IPS DF 6.9 (cell line): ENCODE results near the gene PDE6H.

Experiments
- DNase-seq: peaks from one replicate; pipeline ENCODE4 v3.0.0-alpha.2; 2013; ENCODE audit warnings: low read depth, low spot score
- H3K27ac ChIP-seq: one replicate; pipeline ENCODE4 v1.5.1; 2013; ENCODE audit warnings: low read length, control low read depth
- H3K27me3 ChIP-seq: 2 replicates; pipeline ENCODE4 v1.6.1; 2013; ENCODE audit warnings: mild to moderate bottlenecking, low read length; ENCODE audit not compliant: control insufficient read depth, insufficient read depth
- H3K36me3 ChIP-seq: 2 replicates; pipeline ENCODE4 v1.6.1; 2013; ENCODE audit warnings: low read length; ENCODE audit not compliant: control insufficient read depth, insufficient read depth
- H3K4me1 ChIP-seq: 2 replicates; pipeline ENCODE4 v1.6.1; 2013; ENCODE audit warnings: low read length; ENCODE audit not compliant: control insufficient read depth, insufficient read depth
- H3K4me3 ChIP-seq: 2 replicates; pipeline ENCODE4 v1.5.1; 2013; ENCODE audit warnings: mild to moderate bottlenecking, low read length
- H3K9me3 ChIP-seq: 2 replicates; pipeline ENCODE4 v1.6.1; 2013; ENCODE audit warnings: low read length, inconsistent platforms; ENCODE audit not compliant: control insufficient read depth, insufficient read depth
- WGBS: extraction: QIAGEN DNeasy Blood & Tissue Kit; methylation state at CpG from one replicate; pipeline ENCODE4 v1.1.7; 2013; ENCODE audit warnings: mixed read lengths, missing lambda C conversion rate; ENCODE audit not compliant: insufficient read length, insufficient coverage; 5-methylcytosine and 5-hydroxymethylcytosine counted together

PDE6H gene

DNA sequence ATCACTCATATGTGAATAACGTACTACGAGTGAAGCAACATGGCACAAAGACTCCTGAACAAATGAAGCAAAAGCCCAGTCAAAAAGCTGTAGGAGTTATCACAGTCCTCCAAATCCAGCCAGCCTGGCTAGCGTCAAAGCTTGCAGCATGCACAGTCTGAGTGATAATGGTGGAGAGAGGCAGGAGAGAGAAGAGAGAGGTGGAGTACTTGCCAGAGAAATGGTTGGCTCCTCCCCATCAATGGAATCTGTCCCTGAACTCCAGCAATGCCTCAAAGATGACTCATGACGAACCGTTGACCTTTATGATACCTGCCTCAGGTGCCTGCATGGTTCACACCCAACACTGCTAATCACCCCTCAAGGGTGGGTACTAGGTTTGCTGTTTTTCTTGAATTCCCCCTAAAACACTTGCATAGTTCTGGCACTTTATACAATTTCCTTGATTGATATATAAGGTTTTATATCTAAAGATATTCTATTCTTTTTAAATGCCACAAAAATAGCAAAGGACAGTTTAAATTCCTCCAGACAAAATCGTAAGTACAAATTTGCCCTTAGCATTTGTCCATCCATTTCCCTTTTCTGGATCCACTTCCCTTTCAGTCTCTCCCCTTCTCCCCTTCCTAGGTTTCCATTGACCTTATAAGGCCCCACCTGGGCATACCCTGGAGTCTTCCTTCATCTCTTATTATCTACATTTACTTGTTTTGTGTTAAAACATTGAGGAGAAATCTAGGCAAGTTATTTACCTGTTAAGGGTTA, 21.7 kb upstream of the PDE6H start:
- Histone ChIP-seq H3K36me3 (no peaks in the 10 kb centered on the region), H3K4me3 (no peak overlapping the region), H3K27me3 (no peaks in the 10 kb centered on the region), H3K27ac (no peak overlapping the region), H3K4me1 (no peaks in the 10 kb centered on the region), H3K9me3 (no peaks in the 10 kb centered on the region)
- DNase-seq: no peak
- no CpG with 5 or more reads among the region's 6 CpGs for WGBS

- no CpG with 5 or more reads among the region's 1 CpG for WGBS
- H3K27ac ChIP-seq: no peak overlapping the region
These were observed 21.0 kb upstream of the PDE6H start for GRCh38 chr12:14951851-14952250.

DNA sequence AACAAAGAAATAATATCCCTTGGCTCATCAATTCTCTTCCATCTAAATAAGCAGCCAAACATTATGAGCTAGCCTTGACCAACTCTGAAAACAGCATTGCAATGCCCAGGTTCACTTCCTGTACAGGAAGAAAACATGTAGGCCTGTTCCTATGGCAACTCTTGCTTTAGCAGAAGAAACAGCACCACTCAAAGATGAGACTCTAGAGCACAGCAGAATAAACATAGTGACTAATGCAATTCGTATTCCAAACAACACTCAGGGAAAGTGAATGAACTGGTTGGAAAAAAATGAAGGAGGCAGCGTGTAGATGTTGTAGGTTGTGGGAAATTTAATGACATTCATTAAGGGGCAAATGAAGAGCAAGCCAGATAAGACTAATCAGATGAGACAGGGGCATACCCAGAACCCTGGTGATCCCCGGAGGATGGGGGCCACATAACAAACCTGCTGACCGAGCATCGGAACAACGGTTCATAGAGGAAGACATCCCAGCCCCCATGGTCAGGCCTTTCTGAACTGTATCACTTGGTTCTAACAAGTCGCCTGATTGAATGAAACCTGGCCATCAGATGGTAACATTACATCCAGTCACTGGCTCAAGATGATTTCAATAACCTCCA, 20.4 kb upstream of the PDE6H start:
- WGBS: no CpG with 5 or more reads among the region's 7 CpGs
- no peak for DNase-seq
- Histone ChIP-seq H3K9me3 (no peaks in the 10 kb centered on the region), H3K4me3 (no peak overlapping the region), H3K4me1 (no peaks in the 10 kb centered on the region), H3K36me3 (no peaks in the 10 kb centered on the region), H3K27ac (no peak overlapping the region), H3K27me3 (no peaks in the 10 kb centered on the region)

More at GRCh38 chr12:14951851-14952250, 21.0 kb upstream of the PDE6H start:
- no peaks in the 10 kb centered on the region for H3K4me1 ChIP-seq
- no peaks in the 10 kb centered on the region for H3K9me3 ChIP-seq
- H3K36me3 ChIP-seq: no peaks in the 10 kb centered on the region
- H3K27me3 ChIP-seq: no peaks in the 10 kb centered on the region
- no peak for DNase-seq
- H3K4me3 ChIP-seq: no peak overlapping the region

- Histone ChIP-seq H3K36me3 (no peaks in the 10 kb centered on the region), H3K9me3 (no peaks in the 10 kb centered on the region), H3K4me1 (no peaks in the 10 kb centered on the region), H3K27me3 (no peaks in the 10 kb centered on the region), H3K4me3 (no peak overlapping the region), H3K27ac (no peak overlapping the region)
- DNase-seq: no peak
- whole genome bisulfite sequencing: no CpG with 5 or more reads among the region's 1 CpG
These were observed 19.1 kb upstream of the PDE6H start for GRCh38 chr12:14953752-14954151.

DNA sequence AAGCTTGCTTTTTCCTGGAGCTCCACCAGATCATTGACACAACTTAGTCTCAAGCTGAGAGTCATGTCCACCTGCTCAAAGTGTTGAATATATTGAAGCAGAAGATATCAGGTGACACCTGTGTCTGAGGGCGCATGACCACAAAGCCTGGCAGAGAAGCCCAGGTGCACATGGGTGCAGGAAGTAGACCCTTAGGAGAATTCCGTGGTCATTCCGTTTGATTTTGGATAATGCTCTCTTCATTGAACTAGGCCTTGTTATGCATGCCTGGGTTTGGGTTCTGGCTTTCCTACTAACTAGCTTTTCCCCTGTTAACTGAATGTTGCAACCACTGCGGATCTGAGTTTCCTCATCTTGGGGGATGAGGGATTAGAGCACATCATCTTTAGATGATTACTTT, 18.6 kb upstream of the PDE6H start:
- DNase-seq: no peak
- no peak overlapping the region for H3K4me3 ChIP-seq
- H3K27me3 ChIP-seq: no peaks in the 10 kb centered on the region
- no CpG with 5 or more reads among the region's 4 CpGs for WGBS
- H3K4me1 ChIP-seq: no peaks in the 10 kb centered on the region
- no peaks in the 10 kb centered on the region for H3K9me3 ChIP-seq
- H3K36me3 ChIP-seq: no peaks in the 10 kb centered on the region
- H3K27ac ChIP-seq: no peak overlapping the region

DNA sequence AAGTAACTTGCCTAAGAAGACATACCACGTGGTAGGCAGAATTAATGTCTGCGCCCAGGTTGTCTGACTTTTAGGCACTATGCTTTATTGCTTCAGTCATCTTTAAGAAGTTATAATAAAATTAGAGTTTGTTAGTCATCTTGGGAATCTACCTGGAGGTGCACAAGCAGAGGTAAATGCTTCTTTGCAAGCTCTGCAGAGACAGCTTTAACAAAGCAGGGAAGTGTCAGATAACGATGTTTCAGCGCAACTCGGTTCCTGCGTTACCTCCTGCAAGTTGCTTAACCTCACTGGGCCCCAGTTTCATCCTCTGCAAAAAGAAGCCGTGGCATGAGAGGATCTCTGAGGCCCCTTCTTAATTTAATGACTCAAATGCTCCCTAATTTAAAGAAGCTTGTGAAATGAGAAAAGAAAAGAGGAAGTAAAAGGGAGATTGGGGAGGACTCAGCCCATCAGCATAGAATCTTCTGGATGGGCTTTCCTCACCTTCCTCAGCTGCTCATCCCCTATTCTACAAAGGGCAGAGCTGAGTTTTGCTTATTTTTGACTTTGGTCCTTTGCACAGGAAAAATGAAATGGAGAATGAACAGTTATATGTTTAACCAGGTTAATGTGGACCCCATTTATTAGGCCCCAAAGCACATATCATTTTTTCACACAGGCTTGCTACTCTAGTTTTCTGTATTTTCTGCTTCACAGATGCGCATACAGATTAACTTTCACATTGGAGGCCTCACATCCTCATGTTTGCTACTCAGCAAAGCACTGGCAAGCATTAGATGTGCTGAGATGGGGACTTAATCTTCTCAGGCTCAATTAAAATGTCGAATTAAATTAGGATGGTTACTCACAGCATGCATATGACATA, 16.6 kb upstream of the PDE6H start:
- no peaks in the 10 kb centered on the region for H3K36me3 ChIP-seq
- no peaks in the 10 kb centered on the region for H3K27me3 ChIP-seq
- H3K9me3 ChIP-seq: no peaks in the 10 kb centered on the region
- H3K4me3 ChIP-seq: no peak overlapping the region
- no CpG with 5 or more reads among the region's 9 CpGs for WGBS
- H3K27ac ChIP-seq: no peak overlapping the region
- DNase-seq: no peak
- H3K4me1 ChIP-seq: no peaks in the 10 kb centered on the region

- H3K4me3 ChIP-seq: no peak overlapping the region
- H3K27me3 ChIP-seq: no peaks in the 10 kb centered on the region
These were observed 15.9 kb upstream of the PDE6H start for GRCh38 chr12:14956905-14957304.

DNA sequence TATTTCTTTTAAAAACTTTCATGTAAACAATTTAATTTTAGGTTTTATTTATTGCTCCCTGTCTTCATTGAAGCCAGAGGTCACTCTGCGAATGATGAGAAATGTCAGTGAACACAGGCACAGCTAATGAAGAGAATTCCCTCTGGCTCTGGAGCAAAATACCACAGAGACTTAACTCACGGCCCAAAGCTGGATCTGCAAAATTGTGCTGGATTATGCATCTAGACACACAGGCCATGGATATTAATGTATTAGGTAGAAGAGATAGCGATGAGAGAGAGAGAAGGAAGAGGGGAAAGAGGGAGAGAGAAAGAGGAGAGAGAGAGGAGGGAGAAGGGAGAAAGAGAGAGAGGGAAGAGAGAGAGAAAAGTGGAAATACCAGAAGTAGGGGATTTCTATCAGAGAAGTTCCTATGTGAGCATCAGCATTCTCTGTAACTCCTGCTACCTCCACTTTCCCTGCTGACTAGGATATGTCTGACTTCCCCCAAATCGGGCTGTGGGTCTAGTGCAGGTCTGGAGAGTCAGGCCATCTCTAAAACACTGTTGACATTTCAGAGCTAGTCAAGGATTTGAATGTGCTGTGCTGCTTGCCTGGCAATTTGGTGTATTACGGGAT, 15.2 kb upstream of the PDE6H start:
- WGBS: 100% methylated on average over 1 of the region's 5 CpGs
- no peak for DNase-seq
- H3K9me3 ChIP-seq: no peaks in the 10 kb centered on the region
- no peak overlapping the region for H3K27ac ChIP-seq
- H3K4me1 ChIP-seq: no peaks in the 10 kb centered on the region
- no peaks in the 10 kb centered on the region for H3K27me3 ChIP-seq
- no peak overlapping the region for H3K4me3 ChIP-seq
- no peaks in the 10 kb centered on the region for H3K36me3 ChIP-seq

More at GRCh38 chr12:14956905-14957304, 15.9 kb upstream of the PDE6H start:
- no peak overlapping the region for H3K27ac ChIP-seq
- DNase-seq: no peak
- no peaks in the 10 kb centered on the region for H3K9me3 ChIP-seq
- no CpG with 5 or more reads among the region's 2 CpGs for WGBS
- H3K4me1 ChIP-seq: no peaks in the 10 kb centered on the region
- H3K36me3 ChIP-seq: no peaks in the 10 kb centered on the region

GRCh38 chr12:14958361-14959125, 14.3 kb upstream of the PDE6H start:
- Histone ChIP-seq H3K36me3 (no peaks in the 10 kb centered on the region), H3K27me3 (no peaks in the 10 kb centered on the region), H3K4me1 (no peaks in the 10 kb centered on the region), H3K4me3 (no peak overlapping the region), H3K27ac (no peak overlapping the region), H3K9me3 (no peaks in the 10 kb centered on the region)
- WGBS: no CpG with 5 or more reads among the region's 11 CpGs
- no peak for DNase-seq

- H3K4me1 ChIP-seq: no peaks in the 10 kb centered on the region
- WGBS: no CpG with 5 or more reads among the region's 10 CpGs
- no peaks in the 10 kb centered on the region for H3K9me3 ChIP-seq
- no peak overlapping the region for H3K27ac ChIP-seq
- no peaks in the 10 kb centered on the region for H3K36me3 ChIP-seq
- no peak for DNase-seq
- no peaks in the 10 kb centered on the region for H3K27me3 ChIP-seq
- H3K4me3 ChIP-seq: no peak overlapping the region
These were observed 13.8 kb upstream of the PDE6H start for GRCh38 chr12:14959126-14959440.
